Ovary (tissue), 3 donors: ENCODE measurements around the gene NEMP1.

ENCODE experiments used
- EP300 ChIP-seq: sonication (generic); formaldehyde crosslinking; IDR thresholded peaks from one replicate; pipeline ENCODE4 v1.6.1; 2017; ENCODE audit warnings: antibody characterized with exemption
- TF ChIP-seq, protein P1 (sequence below), 3 donors: fragments of 450-650 bp in 2 of 3; fragments of 200-600 bp in 1 of 3; IDR thresholded peaks; one replicate each; pipeline versions ENCODE4 v1.5.1 to v1.8.0; 2016 to 2022; ENCODE audit warnings: antibody characterized with exemption in 3 of 3, mild to moderate bottlenecking in 1 of 3
- donor health status: DM: no; HTN: no; CAD: no.

DNA sequence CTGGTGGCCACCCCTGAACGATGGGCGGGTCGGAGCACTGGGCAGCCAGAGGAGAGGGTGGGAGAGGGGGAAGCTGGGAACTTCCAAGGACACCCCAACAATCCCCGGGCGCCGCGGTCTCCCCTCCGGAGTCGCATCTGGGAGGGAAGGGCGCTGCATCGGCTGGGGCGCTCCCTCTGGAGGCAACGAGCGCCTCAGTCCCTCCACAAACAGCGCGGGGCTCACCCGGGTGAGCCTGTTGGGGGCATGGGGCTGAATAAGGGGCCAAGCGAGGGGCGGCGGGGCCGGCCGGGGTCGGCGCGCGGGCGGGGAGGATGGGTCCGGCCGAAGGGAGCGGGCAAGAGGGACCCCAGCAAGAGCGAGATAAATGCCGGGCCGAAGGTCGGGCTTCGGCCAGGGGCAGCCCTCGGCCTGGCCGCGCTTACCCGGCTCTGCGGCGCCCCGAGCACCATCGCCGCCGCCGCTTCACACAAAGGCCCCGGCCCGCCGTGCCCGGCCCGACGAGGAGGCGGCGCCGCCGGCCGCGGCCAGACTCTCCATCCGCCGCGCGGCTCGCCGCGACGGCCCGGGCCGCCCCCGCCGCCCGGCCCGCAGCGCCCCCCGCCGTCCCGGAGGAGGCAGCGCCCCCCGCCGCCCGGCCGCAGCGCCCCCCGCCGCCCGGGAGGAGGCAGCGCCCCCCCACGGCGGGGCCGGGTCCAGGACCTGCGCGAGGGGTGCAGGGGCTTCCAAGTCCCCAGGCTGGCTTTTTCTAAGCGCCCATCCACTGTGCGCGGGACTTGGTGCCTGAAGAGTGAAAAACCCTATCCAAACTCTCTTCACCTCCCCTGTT, 72.4 kb downstream of the NEMP1 start, which contains the start of gene ZBTB39:
- TF ChIP-seq, protein P1, sequence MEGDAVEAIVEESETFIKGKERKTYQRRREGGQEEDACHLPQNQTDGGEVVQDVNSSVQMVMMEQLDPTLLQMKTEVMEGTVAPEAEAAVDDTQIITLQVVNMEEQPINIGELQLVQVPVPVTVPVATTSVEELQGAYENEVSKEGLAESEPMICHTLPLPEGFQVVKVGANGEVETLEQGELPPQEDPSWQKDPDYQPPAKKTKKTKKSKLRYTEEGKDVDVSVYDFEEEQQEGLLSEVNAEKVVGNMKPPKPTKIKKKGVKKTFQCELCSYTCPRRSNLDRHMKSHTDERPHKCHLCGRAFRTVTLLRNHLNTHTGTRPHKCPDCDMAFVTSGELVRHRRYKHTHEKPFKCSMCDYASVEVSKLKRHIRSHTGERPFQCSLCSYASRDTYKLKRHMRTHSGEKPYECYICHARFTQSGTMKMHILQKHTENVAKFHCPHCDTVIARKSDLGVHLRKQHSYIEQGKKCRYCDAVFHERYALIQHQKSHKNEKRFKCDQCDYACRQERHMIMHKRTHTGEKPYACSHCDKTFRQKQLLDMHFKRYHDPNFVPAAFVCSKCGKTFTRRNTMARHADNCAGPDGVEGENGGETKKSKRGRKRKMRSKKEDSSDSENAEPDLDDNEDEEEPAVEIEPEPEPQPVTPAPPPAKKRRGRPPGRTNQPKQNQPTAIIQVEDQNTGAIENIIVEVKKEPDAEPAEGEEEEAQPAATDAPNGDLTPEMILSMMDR (IDR thresholded peaks at IDR 0.05) = peak in 2 of 3 donors; percentile 18 to 30
- no peak for TF ChIP-seq EP300
